RWPE2 (cell line): Measurements from ENCODE around the gene CORO7.

Experiments
- ATAC-seq: fragments of 200-7000 bp; cut with Tn5 transposase; 3 replicates; pipeline ENCODE4 v1.9.1; 2021; ENCODE audit warnings: low read depth
- DNase-seq: peaks from one replicate; pipeline ENCODE4 v3.0.0-alpha.2; 2020; ENCODE audit warnings: low spot score
- H3K27ac ChIP-seq: fragments of 450-650 bp; 2 replicates; pipeline ENCODE4 v1.5.1; 2017; ENCODE audit warnings: mild to moderate bottlenecking; ENCODE audit not compliant: poor library complexity, severe bottlenecking
- H3K27me3 ChIP-seq: fragments of 250-450 bp; sonication (Bioruptor Pico); 2 replicates; pipeline ENCODE4 v1.5.1; 2021; ENCODE audit warnings: mild to moderate bottlenecking, moderate library complexity; ENCODE audit not compliant: insufficient read depth, poor library complexity, severe bottlenecking
- H3K36me3 ChIP-seq: fragments of 250-450 bp; sonication (Bioruptor Pico); 2 replicates; pipeline ENCODE4 v1.5.1; 2020; ENCODE audit warnings: low read depth, mild to moderate bottlenecking, moderate library complexity
- H3K4me1 ChIP-seq: fragments of 250-450 bp; sonication (Bioruptor Pico); 2 replicates; pipeline ENCODE4 v1.5.1; 2021; ENCODE audit warnings: mild to moderate bottlenecking, moderate library complexity; ENCODE audit not compliant: insufficient read depth, poor library complexity, severe bottlenecking
- H3K4me3 ChIP-seq: fragments of 250-450 bp; sonication (Bioruptor Pico); 2 replicates; pipeline ENCODE4 v1.5.1; 2021; ENCODE audit warnings: mild to moderate bottlenecking, moderate library complexity; ENCODE audit not compliant: severe bottlenecking
- H3K9me3 ChIP-seq: fragments of 250-450 bp; sonication (Bioruptor Pico); 2 replicates; pipeline ENCODE4 v1.5.1; 2021; ENCODE audit warnings: mild to moderate bottlenecking, moderate library complexity; ENCODE audit not compliant: severe bottlenecking
- TF ChIP-seq, protein P1 (sequence below): fragments of 450-650 bp; IDR thresholded peaks from one replicate; pipeline ENCODE4 v1.5.1; 2017; ENCODE audit warnings: mild to moderate bottlenecking, moderate library complexity; ENCODE audit not compliant: poor library complexity, severe bottlenecking

Gene CORO7

GRCh38 chr16:4387781-4388180, 28.6 kb downstream of the CORO7 start:
- Histone ChIP-seq H3K27ac (no peak overlapping the region), H3K9me3 (no peaks in the 10 kb centered on the region), H3K4me1 (peaks cover 8% of the 10 kb centered on the region), H3K4me3 (no peak overlapping the region), H3K36me3 (peaks cover 4% of the 10 kb centered on the region), H3K27me3 (no peaks in the 10 kb centered on the region)
- no peak for ATAC-seq
- TF ChIP-seq, protein P1, sequence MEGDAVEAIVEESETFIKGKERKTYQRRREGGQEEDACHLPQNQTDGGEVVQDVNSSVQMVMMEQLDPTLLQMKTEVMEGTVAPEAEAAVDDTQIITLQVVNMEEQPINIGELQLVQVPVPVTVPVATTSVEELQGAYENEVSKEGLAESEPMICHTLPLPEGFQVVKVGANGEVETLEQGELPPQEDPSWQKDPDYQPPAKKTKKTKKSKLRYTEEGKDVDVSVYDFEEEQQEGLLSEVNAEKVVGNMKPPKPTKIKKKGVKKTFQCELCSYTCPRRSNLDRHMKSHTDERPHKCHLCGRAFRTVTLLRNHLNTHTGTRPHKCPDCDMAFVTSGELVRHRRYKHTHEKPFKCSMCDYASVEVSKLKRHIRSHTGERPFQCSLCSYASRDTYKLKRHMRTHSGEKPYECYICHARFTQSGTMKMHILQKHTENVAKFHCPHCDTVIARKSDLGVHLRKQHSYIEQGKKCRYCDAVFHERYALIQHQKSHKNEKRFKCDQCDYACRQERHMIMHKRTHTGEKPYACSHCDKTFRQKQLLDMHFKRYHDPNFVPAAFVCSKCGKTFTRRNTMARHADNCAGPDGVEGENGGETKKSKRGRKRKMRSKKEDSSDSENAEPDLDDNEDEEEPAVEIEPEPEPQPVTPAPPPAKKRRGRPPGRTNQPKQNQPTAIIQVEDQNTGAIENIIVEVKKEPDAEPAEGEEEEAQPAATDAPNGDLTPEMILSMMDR = no peak
- DNase-seq = no peak

DNA sequence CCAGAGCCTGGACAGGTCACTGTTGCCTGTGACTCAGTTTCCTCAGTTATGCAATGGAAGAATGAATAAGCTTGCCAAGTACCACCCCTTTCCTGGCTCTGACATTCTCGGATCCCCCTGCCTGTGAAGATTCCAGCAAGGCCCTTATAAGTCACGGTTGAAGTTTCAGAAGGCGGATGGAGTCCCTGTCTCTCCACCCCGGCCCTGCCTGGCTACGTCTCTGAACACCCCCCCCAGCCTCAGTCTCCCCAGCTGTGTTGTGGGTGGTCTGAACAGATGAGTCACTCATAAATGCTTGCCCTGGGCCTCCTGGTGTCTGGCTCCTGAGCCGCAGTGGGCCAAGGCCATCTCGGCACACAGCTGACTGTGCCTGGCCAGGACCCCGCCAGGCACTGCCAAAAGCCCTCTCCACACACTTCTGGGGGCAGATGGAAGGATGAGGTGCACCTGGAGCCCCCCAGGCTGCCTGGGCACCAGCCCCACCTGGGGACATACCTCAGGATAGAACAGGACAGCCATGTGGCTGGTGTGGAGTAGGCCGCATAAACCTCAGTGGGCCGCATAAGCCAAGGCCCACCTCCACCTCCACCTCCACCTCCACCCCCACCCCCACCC, 29.3 kb downstream of the CORO7 start:
- Histone ChIP-seq H3K36me3 (peaks cover 5% of the 10 kb centered on the region), H3K27ac (peak overlapping the region; percentile 5), H3K4me3 (no peak overlapping the region), H3K9me3 (no peaks in the 10 kb centered on the region), H3K4me1 (peaks cover under 1% of the 10 kb centered on the region), H3K27me3 (no peaks in the 10 kb centered on the region)
- TF ChIP-seq, protein P1 = no peak
- no peak for DNase-seq
- no peak for ATAC-seq

DNA sequence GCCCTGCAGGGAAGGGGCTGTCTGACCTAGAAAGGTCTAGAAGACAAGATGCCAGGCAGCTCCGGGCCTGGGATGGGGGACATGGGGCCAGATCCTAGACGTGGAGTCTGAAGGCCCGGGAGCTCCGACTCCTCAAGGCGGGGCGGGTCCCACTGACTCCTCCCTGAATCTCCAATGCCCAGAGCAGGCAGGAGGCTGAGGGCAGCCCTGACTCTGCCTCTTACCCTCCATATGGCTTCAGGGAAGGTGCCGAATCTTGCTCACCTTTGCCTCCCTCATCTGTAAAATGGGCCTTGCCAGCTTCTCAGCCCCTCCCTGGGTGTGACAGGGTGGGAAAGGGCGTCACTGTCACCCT, 30.0 kb downstream of the CORO7 start:
- no peaks in the 10 kb centered on the region for H3K4me1 ChIP-seq
- H3K9me3 ChIP-seq = no peaks in the 10 kb centered on the region
- TF ChIP-seq, protein P1 = no peak
- no peak for DNase-seq
- H3K4me3 ChIP-seq = no peak overlapping the region
- peaks cover 5% of the 10 kb centered on the region for H3K36me3 ChIP-seq
- ATAC-seq = peak; percentile 34
- H3K27ac ChIP-seq = peak overlapping the region; percentile 5
- H3K27me3 ChIP-seq = no peaks in the 10 kb centered on the region

DNA sequence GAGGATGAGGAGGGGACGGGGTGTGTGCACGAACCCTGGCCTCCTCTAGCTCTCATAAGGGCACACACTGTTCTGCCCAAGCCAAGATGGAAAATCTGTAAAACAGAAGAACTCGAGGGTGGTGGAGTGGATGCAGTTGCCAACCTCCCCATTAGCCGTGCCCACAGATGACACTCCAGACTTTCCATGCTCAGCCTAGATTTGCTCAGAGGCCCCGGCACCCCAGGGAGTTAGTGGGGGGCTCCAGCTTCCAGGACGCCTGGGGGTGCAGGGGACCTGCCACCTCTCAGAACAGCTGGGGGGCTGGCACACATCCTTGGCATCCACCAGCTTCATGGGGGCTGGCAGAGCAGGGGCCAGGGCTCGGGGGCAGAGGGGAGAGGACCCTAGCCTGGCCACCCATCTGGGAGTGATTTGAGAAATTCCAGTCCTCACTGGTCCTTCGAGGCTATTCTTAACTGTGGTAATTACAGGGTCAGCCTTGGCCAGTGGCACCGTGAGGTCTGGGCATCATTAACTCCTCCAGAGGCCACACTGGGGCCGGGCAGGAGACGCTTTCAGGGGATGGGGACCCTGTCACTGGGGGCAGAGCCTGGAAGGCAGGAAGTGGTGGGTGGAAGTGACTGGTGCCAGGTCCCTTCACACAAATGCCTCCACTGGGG, 30.5 kb downstream of the CORO7 start:
- peaks cover 9% of the 10 kb centered on the region for H3K36me3 ChIP-seq
- TF ChIP-seq, protein P1 = no peak
- H3K27me3 ChIP-seq = no peaks in the 10 kb centered on the region
- peak overlapping the region; percentile 5 for H3K27ac ChIP-seq
- H3K4me1 ChIP-seq = no peaks in the 10 kb centered on the region
- ATAC-seq (peak; percentile 3; the same call in 1 of the 3 replicates), DNase-seq (no peak)
- H3K4me3 ChIP-seq = no peak overlapping the region
- H3K9me3 ChIP-seq = no peaks in the 10 kb centered on the region
